ENCODE measurements around the gene MIER2. TPM values are rescaled to one million over a fixed set of nuclear protein-coding genes. Genes with fewer than 3 reads are reported as not detected.

Gene MIER2
- polyA plus RNA-seq, 1 of the 3 experiments (the other 2 are of a cell fraction): 15.9 TPM

- TF ChIP-seq, protein P1, sequence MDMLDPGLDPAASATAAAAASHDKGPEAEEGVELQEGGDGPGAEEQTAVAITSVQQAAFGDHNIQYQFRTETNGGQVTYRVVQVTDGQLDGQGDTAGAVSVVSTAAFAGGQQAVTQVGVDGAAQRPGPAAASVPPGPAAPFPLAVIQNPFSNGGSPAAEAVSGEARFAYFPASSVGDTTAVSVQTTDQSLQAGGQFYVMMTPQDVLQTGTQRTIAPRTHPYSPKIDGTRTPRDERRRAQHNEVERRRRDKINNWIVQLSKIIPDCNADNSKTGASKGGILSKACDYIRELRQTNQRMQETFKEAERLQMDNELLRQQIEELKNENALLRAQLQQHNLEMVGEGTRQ (IDR thresholded peaks at IDR 0.05; ENCODE audit: borderline replicate concordance, low read depth, low read length): no peak
- TF ChIP-seq USF1 (IDR thresholded peaks at IDR 0.05; ENCODE audit: borderline replicate concordance, low read depth) (no peak), MEF2A (IDR thresholded peaks at IDR 0.05; ENCODE audit: borderline replicate concordance, low read depth) (no peak)
Measured at GRCh38 chr19:290372-291005, 54.1 kb downstream of the MIER2 start (continued).

- no peaks in the 10 kb centered on the region for H4K20me1 ChIP-seq (ENCODE audit: insufficient read depth)
- H3K79me2 ChIP-seq (ENCODE audit: insufficient read depth): no peaks in the 10 kb centered on the region
- no peaks in the 10 kb centered on the region for H3K36me3 ChIP-seq (replicated peaks in 1 of 2; ENCODE audit: control insufficient read depth in 1 of 2, insufficient read depth in 2 of 2, low read length in 1 of 2)
- no peaks in the 10 kb centered on the region; a peak in 1 of 4 replicates for H3K4me1 ChIP-seq (ENCODE audit: control insufficient read depth in 1 of 2, insufficient read depth in 2 of 2, low read depth in 1 of 2, low read length in 1 of 2)
- H3K9me3 ChIP-seq: no peaks in the 10 kb centered on the region
- H2AFZ ChIP-seq (ENCODE audit: low read depth): no peak overlapping the region
- 71% methylated on average over 20 of the region's 26 CpGs for WGBS (ENCODE audit: low lambda C conversion rate)
- no peaks in the 10 kb centered on the region for H3K9me2 ChIP-seq
- no peaks in the 10 kb centered on the region for H3K27me3 ChIP-seq (ENCODE audit: insufficient read depth)
- POLR2A ChIA-PET: no interaction called here
- peak overlapping the region; percentile 52; the same call in 1 of the 2 replicates for H3K9ac ChIP-seq
- H3F3A ChIP-seq (replicated peaks; ENCODE audit: insufficient read depth): peaks cover 3% of the 10 kb centered on the region
- peak overlapping the region; percentile 76 for H3K4me2 ChIP-seq
- DNase-seq: peak; percentile 27
- CTCF ChIA-PET: interaction anchor here (1.3 kb wide), 1 partner anchor 23 kb away, joined by 5 read pairs; no protein-coding TSS in a partner anchor
- peak overlapping the region; percentile 52 to 54; a peak in 3 of 4 replicates for H3K4me3 ChIP-seq (ENCODE audit: low read depth in 2 of 2, low read length in 1 of 2)
- no peak overlapping the region for H3K27ac ChIP-seq (ENCODE audit: low read depth in 2 of 2, low read length in 1 of 2)
- TF ChIP-seq EP300 (IDR thresholded peaks at IDR 0.05; ENCODE audit: borderline replicate concordance in 1 of 2, low read depth in 1 of 2, low read length in 1 of 2) (no peak), USF1 (IDR thresholded peaks at IDR 0.05; ENCODE audit: borderline replicate concordance, low read depth) (no peak), FOSL2 (IDR thresholded peaks at IDR 0.05; ENCODE audit: borderline replicate concordance, low read depth) (no peak), RAD21 (IDR thresholded peaks at IDR 0.05; ENCODE audit: low read length) (no peak), FOXM1 (IDR thresholded peaks at IDR 0.05; ENCODE audit: low read depth) (no peak), FOXJ3 (CRISPR knock-in tag; IDR thresholded peaks at IDR 0.05) (no peak), ZBTB33 (IDR thresholded peaks at IDR 0.05; ENCODE audit: borderline replicate concordance, low read depth) (no peak), MXI1 (IDR thresholded peaks at IDR 0.05; ENCODE audit: low read depth, low read length) (no peak), REST (IDR thresholded peaks at IDR 0.05; ENCODE audit: low read depth, low read length) (no peak), JUND (IDR thresholded peaks at IDR 0.05) (no peak), GABPA (IDR thresholded peaks at IDR 0.05; ENCODE audit: low read depth) (no peak), SMC3 (IDR thresholded peaks at IDR 0.05; ENCODE audit: low read depth, low read length) (no peak)
- TF ChIP-seq, protein P1 (IDR thresholded peaks at IDR 0.05; ENCODE audit: borderline replicate concordance, low read depth, low read length): no peak
- TF ChIP-seq, protein P2, sequence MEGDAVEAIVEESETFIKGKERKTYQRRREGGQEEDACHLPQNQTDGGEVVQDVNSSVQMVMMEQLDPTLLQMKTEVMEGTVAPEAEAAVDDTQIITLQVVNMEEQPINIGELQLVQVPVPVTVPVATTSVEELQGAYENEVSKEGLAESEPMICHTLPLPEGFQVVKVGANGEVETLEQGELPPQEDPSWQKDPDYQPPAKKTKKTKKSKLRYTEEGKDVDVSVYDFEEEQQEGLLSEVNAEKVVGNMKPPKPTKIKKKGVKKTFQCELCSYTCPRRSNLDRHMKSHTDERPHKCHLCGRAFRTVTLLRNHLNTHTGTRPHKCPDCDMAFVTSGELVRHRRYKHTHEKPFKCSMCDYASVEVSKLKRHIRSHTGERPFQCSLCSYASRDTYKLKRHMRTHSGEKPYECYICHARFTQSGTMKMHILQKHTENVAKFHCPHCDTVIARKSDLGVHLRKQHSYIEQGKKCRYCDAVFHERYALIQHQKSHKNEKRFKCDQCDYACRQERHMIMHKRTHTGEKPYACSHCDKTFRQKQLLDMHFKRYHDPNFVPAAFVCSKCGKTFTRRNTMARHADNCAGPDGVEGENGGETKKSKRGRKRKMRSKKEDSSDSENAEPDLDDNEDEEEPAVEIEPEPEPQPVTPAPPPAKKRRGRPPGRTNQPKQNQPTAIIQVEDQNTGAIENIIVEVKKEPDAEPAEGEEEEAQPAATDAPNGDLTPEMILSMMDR (IDR thresholded peaks at IDR 0.05): no peak
- TF ChIP-seq, protein P3, sequence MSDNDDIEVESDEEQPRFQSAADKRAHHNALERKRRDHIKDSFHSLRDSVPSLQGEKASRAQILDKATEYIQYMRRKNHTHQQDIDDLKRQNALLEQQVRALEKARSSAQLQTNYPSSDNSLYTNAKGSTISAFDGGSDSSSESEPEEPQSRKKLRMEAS (IDR thresholded peaks at IDR 0.05; ENCODE audit: low read depth): no peak
Measured at GRCh38 chr19:289651-290371, 54.8 kb downstream of the MIER2 start.
